NCI-H2171 (cell line): ENCODE measurements around the gene CDH23.

Source experiments
- DNase-seq: peaks from one replicate; lab custom pipeline; 2025; lab: John Stamatoyannopoulos, UW

Gene CDH23

GRCh38 chr10:71440506-71441035 lies 43.9 kb downstream of the CDH23 start:
- no peak for DNase-seq

DNA sequence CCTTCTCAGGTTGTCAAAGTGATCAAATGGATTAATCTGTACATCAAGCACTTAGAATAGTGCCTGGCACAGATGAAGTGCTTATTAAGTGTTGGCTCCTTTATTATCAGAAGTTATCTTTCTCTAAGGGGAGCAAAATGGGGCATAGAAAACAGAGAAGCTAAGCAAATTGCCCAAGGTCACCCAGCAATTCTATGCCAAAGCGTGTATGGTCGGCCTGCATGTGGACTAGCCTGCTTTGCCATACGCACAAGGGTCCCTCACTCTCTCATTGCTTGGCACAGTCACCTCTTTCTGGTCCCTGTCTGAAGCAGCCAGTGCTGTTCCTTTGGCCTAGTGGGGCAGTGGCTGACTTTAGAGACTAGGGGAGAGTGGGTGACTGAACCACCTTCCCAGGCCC lies 45.3 kb downstream of the CDH23 start:
- DNase-seq, result no peak

- no peak for DNase-seq
These were observed 46.3 kb downstream of the CDH23 start for GRCh38 chr10:71442859-71443570.

GRCh38 chr10:71443676-71444075 lies 47.0 kb downstream of the CDH23 start:
- no peak for DNase-seq

DNA sequence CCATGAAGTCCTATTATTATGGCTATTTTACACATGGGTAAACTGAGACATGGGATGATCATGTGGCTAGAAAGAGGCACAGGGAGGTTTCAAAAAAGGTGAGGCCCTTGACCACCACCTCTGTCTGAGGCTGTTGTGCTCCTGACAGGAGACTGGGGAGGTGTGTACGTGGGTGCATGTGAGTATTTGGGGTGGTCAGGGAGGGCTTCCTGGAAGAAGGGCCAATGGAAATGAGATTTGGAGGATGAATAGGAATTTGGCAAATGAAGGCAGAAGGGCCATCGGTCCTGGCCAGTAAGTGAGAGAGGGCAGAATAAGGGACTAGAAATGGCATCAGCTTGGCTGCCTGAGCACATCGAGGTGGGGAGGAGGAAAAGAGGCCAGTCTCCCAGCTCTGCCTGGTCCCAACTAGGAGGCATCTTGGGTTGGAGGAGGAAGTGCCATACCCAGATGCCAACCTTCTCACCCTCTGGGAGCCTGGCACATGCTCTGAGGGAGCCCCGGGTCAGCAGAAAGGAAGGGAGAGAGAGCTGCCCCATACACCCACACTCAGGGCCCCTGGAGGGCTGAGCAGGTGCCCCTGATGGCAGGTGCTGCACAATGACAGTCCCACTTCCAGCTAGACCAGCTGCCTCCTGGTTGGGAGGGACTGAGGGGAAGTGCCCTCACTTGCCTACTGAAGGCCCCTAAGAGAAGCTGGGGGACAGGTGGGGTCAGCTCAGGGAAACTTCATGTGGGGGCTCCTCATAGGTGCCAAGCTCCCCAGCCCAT lies 47.7 kb downstream of the CDH23 start:
- DNase-seq, result no peak

- no peak for DNase-seq
These were observed 51.0 kb downstream of the CDH23 start for GRCh38 chr10:71447676-71448075.

DNA sequence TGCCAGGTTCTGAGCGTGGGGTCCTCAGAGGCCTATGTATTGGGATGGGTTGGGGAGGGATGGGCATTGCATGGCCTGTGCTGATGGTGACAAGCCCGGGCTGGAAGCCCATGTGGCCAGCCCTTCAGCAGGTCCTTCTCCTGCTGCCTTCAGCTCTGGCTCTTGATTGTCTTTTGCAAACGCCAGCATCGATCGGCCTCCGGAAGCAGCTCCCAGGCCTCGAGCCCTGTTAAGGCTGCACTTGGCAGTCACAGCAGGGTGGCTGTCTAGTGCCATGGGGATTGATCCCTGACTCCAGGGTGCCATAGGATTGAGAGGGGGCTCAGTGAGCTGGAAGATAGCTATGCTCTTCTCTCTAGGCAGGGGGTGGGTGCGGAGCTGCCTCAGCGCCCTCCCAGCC lies 51.4 kb downstream of the CDH23 start:
- no peak for DNase-seq

- DNase-seq, result no peak
These were observed 52.3 kb downstream of the CDH23 start for GRCh38 chr10:71449026-71449425.

GRCh38 chr10:71451754-71452153 lies 55.0 kb downstream of the CDH23 start:
- DNase-seq, result peak; percentile 63

GRCh38 chr10:71453186-71453585 lies 56.5 kb downstream of the CDH23 start:
- DNase-seq, result no peak

GRCh38 chr10:71454347-71454746 lies 57.6 kb downstream of the CDH23 start:
- DNase-seq, result no peak

GRCh38 chr10:71455035-71455434 lies 58.3 kb downstream of the CDH23 start:
- DNase-seq, result no peak

DNA sequence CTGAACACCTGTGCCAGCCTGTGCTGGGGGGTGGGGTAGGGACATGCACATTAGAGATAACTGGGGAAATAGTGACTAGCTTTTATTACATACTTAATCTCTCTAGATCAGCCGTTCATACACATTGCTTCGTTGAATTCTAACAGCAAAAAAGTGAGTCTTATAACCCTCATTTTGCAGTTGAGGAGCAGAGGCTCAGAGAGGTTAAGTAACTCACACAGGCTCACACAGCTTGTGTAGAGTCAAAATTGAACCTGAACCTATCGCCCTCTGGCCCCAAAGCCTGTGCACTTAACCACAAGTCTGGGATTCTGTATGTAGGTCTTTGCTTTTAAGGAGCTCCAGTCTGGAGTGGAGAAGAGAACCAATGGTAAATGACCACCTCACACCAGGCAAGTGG lies 59.9 kb downstream of the CDH23 start:
- no peak for DNase-seq

GRCh38 chr10:71457908-71458307 lies 61.2 kb downstream of the CDH23 start:
- DNase-seq, result no peak

DNA sequence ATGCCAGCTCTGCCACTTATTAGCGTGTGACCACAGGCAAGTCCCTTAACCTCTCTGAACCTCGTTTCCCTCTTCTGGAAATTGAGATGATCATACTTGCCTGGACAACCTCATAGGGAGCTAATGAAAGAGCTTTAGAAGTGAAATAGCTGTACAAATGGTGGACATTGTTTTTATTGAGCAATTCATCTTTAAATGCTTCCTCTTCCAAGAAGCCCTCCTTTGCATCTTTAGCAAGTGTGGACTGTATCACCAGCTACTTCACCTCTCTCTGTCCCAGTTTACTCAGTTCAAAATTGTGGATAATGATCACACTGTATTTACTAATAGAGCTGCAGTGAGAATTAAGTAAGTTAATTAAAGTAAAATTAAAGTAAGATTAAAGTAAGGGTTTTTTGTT lies 61.7 kb downstream of the CDH23 start:
- DNase-seq, result no peak

DNA sequence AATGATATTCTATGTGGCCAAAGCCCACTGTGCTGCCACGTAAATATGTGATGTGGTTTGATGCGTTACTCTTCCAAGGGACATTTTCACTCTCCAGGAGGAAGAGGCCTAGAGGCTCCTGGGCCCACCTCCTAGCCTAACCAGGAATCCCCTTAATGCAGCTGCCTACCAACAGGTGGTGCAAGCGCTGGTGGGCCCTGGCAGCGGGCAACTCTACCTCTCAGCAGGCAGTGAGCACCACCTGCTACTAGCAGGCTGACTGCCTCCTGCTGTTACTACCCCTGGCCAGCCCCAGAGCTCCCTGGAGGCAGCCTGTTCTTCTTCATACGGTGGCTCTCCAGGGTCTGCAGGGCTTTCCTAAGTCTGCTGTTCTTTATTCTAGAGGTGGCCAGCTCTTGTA lies 62.8 kb downstream of the CDH23 start:
- no peak for DNase-seq

- DNase-seq, result no peak
These were observed 63.9 kb downstream of the CDH23 start for GRCh38 chr10:71460615-71461014.

DNA sequence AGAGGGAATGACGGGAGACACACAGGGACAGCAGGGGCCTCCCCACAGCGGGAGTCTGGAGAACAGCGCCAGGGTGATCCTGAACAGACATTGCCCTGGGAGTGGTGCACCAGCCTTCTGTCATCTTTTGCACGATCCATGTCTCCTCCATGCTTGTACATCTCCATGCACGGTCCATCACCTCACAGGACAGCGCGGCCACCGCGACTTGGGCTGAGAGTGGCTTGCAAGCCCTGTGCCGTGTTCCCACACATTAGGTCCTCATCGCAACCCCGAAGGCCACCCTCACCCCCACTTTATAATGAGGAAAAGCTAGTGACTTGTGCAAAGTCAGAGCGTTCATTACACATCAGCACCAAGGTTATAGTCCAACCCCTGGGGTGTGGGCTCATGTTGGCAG lies 64.7 kb downstream of the CDH23 start:
- no peak for DNase-seq

DNA sequence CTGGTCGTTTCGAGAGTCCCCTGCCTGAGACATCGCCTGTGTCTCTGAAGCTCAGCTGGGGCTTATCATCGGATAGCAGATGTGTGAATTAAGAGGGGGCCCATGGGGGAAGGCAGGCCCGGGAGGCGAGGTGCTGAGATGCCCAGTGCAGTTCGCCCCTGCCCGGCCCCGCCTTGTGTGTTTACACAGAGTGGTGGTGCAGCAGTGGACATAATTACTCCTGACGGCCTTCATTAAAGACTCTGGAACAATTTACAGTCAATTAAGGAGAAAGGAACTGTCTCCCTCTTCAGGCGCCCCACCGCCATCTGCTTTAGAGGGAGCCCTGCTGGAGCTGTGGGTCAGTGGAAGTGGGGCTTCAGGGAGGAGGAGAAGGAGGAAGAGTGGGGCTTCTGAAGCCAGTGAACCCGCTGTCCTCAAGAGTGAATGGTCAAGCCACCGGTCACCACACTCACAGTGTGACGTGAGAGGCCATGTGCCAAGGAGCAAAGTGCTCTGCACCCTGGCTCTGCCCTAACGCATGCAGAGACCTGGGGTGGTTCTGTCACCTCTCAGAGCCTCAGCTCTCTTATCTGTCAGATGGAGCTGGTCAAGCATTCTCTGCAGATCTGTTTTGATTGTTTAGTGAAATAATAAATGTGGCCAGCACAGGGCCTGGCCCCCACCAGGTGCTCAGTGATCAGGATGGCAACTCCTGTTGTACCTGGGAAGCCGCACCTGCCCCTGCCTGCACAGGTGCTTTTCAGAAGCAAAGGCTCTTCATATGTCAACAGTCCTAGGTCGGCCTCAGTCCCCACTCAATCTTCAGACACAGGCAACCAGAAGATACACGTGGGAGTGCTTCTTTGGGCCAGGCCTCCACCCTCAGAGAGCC lies 65.6 kb downstream of the CDH23 start:
- no peak for DNase-seq

- no peak for DNase-seq
These were observed 66.4 kb downstream of the CDH23 start for GRCh38 chr10:71463111-71463510.

GRCh38 chr10:71465551-71466252 lies 69.0 kb downstream of the CDH23 start:
- DNase-seq, result no peak

DNA sequence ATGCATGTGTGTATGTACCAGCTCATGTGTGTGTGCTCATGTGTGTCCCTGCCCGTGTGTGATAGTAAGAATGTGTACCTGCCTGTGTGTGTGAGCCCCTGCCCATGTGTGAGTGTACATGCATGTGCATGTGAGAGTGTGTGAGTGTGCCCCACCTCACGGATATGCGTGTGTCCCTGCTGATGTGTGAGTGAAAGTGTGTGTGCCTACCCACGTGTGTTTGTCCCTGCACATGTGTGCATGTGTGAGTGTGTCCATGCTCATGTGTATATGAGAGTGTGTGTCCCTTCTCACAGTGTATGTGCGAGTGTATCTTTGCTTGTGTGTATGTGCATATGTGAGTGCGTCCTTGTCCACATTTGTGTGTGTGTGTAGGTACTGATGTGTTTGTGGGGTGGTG lies 69.6 kb downstream of the CDH23 start:
- DNase-seq, result no peak
